ACC112 (cell line): ENCODE data around the gene FRK.

Experiments used
- H2AFZ ChIP-seq: fragments of 200-600 bp; sonication (generic); one replicate; pipeline ENCODE4 v1.6.0; 2017; ENCODE audit warnings: antibody characterized with exemption, low read length; ENCODE audit not compliant: unreplicated experiment
- H3K27ac ChIP-seq: fragments of 200-600 bp; sonication (generic); 2 replicates; pipeline ENCODE4 v1.5.1; 2014; ENCODE audit warnings: low read depth, mild to moderate bottlenecking, antibody characterized with exemption, low read length, moderate library complexity
- H3K27me3 ChIP-seq: fragments of 200-600 bp; sonication (generic); 2 replicates; pipeline ENCODE4 v1.6.1; 2014; ENCODE audit warnings: mild to moderate bottlenecking, antibody characterized with exemption, low read length, moderate library complexity, mixed read lengths; ENCODE audit not compliant: insufficient read depth
- H3K36me3 ChIP-seq: fragments of 200-600 bp; sonication (generic); 2 replicates; pipeline ENCODE4 v1.6.1; 2016; ENCODE audit warnings: mild to moderate bottlenecking, antibody characterized with exemption, low read length, moderate library complexity, mixed read lengths; ENCODE audit not compliant: insufficient read depth
- H3K4me1 ChIP-seq: fragments of 200-600 bp; sonication (generic); one replicate; pipeline ENCODE4 v1.6.1; 2016; ENCODE audit warnings: low read length, mixed read lengths; ENCODE audit not compliant: insufficient read depth, unreplicated experiment, control insufficient read depth
- H3K4me3 ChIP-seq: fragments of 200-600 bp; sonication (generic); 2 replicates; pipeline ENCODE4 v1.5.1; 2014; ENCODE audit warnings: mild to moderate bottlenecking, low read depth, low read length
- H3K79me2 ChIP-seq: fragments of 200-600 bp; sonication (generic); one replicate; pipeline ENCODE4 v1.6.0; 2016; ENCODE audit warnings: low read length; ENCODE audit not compliant: control insufficient read depth, unreplicated experiment, insufficient read depth

FRK gene

DNA sequence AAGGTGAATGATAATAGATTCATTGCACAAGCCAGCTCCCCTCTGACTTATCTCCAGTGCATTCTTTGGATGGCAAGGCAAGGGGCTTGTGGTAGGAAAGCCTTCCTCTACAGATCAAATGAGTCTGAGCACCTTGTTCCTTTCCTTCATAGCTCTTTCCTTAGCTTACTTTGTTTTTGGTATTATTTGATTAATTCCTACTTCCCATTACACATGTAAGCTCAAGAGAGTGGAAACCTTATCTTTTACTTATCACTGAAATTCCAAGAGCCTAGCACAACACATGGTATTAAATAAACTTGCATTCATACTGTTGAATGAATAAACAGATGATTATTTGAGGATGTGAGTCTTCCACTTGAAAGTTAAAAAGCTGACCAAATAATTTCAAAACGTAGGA is 41.7 kb downstream of the FRK start:
- Histone ChIP-seq H2AFZ (no peak overlapping the region), H3K27ac (no peak overlapping the region), H3K4me1 (peaks cover 16% of the 10 kb centered on the region)

DNA sequence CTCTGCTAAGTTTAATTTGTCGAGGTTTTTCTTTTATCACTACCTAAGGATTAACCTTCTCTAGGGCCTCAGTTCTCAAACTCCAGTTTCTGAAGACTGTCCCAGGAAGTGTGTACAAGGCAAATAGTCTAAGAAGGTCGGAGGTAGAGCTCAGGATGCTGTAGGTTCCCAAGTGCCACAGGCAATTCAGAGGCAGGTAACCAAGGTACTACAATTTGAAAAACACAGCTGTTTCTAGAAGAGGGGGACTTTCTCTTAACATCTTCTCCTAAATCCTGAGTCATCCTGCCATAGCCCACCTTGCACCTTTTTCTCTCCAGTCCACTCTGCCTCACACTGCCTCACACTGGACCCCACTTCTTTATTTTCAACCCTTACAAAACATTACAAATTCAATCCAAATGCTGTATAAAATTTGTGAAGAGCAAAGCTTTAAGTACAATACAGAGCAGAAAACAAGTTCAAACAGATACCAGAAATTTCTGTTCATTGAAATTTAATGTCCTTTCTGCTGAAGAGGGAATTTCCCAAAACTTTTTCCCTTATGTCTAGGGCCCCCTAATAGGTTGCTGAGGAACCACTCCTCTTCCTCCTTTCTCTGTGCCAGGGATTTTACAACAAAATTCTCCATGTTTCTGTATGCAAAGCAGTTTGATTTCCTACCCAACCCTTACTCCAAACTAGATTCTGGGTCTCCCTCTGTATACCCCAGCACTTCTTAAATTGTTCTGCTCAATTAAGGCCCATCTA is 43.0 kb downstream of the FRK start:
- H3K36me3 ChIP-seq = no peaks in the 10 kb centered on the region
- H3K27ac ChIP-seq = no peak overlapping the region
- no peaks in the 10 kb centered on the region for H3K27me3 ChIP-seq
- H3K79me2 ChIP-seq = no peaks in the 10 kb centered on the region
- H3K4me1 ChIP-seq = peaks cover 25% of the 10 kb centered on the region
- H3K4me3 ChIP-seq = no peak overlapping the region
- H2AFZ ChIP-seq = peak overlapping the region; percentile 78

More for the DNA sequence above, 41.7 kb downstream of the FRK start:
- no peaks in the 10 kb centered on the region for H3K36me3 ChIP-seq
- H3K4me3 ChIP-seq = no peak overlapping the region
- H3K79me2 ChIP-seq = no peaks in the 10 kb centered on the region
- no peaks in the 10 kb centered on the region for H3K27me3 ChIP-seq

DNA sequence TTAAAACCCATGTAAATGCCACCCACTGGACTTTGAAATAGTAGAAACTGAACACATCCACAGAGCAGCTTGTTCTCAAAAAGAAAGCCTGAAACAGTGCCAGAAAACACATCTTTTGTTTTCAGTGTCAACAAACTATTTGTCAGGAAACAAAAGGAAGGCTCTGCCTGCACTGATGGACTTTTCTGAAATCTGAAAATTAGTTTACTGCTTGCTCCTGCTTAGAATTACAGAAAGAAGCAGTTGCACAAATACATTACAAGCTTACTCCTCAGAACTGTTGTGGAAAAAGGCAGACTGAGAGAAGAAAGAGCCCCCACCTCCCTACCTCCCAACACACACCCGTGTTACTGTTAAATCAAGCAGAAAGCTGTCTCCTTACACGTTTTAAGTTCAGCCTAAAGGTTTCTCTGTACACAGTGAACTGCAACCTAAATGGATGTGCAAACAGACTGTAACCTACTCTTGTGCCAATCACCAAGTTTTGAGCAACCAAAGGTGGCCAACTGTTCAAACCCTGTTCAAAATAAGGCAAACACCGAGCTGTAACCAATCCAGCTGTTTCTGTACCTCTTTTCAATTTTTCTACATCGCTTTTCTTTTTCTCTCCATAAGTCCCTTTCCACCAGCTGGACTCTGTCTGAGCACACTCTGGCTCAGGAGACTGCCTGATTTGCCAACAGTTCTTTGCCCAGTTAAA is 43.7 kb downstream of the FRK start:
- no peak overlapping the region for H3K27ac ChIP-seq
- no peaks in the 10 kb centered on the region for H3K36me3 ChIP-seq
- peak overlapping the region; percentile 78 for H2AFZ ChIP-seq
- no peaks in the 10 kb centered on the region for H3K27me3 ChIP-seq
- H3K4me1 ChIP-seq = peaks cover 29% of the 10 kb centered on the region
- H3K79me2 ChIP-seq = no peaks in the 10 kb centered on the region
- H3K4me3 ChIP-seq = no peak overlapping the region

DNA sequence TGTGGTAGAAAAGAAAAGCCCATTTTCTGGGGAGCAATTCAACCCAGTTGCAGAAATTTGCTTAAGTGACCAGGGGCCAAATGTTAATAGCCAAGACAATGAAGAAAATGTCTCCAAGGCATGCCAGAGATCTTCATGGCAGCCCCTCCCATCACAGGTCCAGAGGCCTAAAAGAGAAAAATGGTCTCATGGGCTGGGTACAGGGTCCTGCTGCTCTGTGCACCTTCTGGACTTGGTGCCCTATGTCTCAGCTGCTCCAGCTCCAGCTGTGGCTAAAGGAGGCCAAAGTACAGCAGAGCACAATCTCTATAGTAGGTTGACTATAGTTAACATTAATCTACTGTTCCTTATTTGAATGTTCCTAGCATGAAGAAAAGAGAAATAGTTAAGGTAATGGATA is 44.7 kb downstream of the FRK start:
- Histone ChIP-seq H3K36me3 (no peaks in the 10 kb centered on the region), H3K79me2 (no peaks in the 10 kb centered on the region), H3K27ac (no peak overlapping the region), H2AFZ (no peak overlapping the region), H3K4me3 (no peak overlapping the region), H3K27me3 (no peaks in the 10 kb centered on the region), H3K4me1 (peaks cover 29% of the 10 kb centered on the region)

DNA sequence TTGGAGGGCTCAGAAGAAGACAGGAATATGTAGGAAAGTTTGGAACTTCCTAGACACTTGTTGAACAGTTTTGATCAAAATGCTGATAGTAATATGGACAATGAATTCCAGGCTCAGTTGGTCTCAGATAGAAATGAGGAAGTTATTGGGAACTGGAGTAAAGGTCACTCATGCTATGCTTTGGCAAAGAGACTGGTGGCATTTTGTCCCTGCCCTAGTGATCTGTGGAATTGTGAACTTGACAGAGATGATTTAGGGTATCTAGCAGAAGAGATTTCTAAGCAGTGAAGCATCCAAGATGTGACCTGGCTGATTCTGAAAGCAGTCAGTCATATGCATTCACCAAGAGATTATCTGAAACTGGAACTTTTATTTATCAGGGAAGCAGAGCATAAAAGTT is 45.1 kb downstream of the FRK start:
- Histone ChIP-seq H3K27ac (no peak overlapping the region), H3K4me1 (peaks cover 29% of the 10 kb centered on the region), H3K4me3 (no peak overlapping the region), H3K79me2 (no peaks in the 10 kb centered on the region), H2AFZ (no peak overlapping the region), H3K36me3 (no peaks in the 10 kb centered on the region), H3K27me3 (no peaks in the 10 kb centered on the region)

DNA sequence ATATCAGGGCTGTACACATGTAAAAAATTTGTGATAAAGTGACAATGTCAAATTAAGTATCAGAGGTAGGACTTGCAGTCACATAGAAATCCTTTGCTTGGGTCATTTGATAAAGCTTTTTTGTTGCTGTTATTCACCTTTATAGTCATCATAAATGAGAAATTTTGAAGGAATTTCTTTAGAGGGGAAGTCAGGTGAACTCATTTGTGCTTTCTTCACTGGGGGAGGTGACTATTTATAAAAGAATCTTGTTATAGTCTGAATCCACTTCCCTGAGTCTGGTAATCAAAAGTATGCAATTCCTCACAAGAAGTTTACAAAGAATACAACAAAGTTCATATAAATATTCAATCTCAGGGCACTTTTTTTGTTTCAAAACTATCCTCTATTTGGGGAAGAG is 47.7 kb downstream of the FRK start:
- Histone ChIP-seq H3K4me1 (peaks cover 46% of the 10 kb centered on the region), H3K27ac (no peak overlapping the region)

DNA sequence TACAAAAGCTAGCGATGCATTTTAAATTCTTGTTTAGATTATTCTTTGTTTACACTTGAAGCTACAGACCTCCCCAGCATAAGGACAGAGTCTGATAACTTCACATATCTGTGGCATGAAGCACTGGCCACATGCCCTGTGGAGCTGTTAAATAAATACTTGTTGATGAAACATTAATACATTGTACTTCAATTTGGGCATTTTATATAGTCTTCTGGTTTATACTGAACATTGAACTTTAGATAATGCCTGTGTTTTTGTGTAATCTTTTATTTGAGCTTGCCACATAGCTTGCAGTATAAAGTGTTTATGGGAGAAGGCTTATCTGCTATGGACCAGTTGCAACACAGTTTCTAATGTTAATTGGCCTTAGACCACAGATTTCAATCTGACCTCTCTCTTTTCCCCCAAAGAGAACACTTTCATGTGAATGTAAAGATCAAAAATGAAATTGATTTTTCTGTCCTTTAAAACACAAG is 48.2 kb downstream of the FRK start:
- H3K4me3 ChIP-seq = no peak overlapping the region
- H3K36me3 ChIP-seq = no peaks in the 10 kb centered on the region
- H3K27me3 ChIP-seq = no peaks in the 10 kb centered on the region
- peaks cover 46% of the 10 kb centered on the region for H3K4me1 ChIP-seq
- H3K79me2 ChIP-seq = no peaks in the 10 kb centered on the region
- no peak overlapping the region for H2AFZ ChIP-seq
- H3K27ac ChIP-seq = no peak overlapping the region

More for the DNA sequence above, 47.7 kb downstream of the FRK start:
- Histone ChIP-seq H2AFZ (no peak overlapping the region), H3K4me3 (no peak overlapping the region), H3K27me3 (no peaks in the 10 kb centered on the region), H3K36me3 (no peaks in the 10 kb centered on the region), H3K79me2 (no peaks in the 10 kb centered on the region)

DNA sequence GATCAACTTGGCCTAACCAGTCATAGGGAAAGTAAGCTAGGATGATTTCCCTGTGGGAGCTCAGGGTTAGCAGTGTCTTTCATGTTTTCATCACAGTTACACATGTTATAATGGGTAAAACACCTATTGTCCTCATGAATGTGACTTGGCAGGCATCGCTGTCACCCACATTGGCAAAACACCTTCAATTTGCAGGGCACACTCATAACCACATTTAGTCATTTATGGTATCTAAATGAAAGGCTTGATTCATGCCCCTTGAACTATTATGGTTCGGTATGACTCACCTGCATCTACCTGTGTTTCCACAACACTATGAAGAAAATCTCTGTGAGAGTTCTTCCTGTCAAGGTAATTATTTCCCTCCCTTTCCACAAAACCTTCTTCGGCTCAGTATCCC is 49.2 kb downstream of the FRK start:
- peaks cover 36% of the 10 kb centered on the region for H3K4me1 ChIP-seq
- H3K4me3 ChIP-seq = no peak overlapping the region
- H3K36me3 ChIP-seq = no peaks in the 10 kb centered on the region
- no peak overlapping the region for H3K27ac ChIP-seq
- H3K79me2 ChIP-seq = no peaks in the 10 kb centered on the region
- no peak overlapping the region for H2AFZ ChIP-seq
- no peaks in the 10 kb centered on the region for H3K27me3 ChIP-seq

DNA sequence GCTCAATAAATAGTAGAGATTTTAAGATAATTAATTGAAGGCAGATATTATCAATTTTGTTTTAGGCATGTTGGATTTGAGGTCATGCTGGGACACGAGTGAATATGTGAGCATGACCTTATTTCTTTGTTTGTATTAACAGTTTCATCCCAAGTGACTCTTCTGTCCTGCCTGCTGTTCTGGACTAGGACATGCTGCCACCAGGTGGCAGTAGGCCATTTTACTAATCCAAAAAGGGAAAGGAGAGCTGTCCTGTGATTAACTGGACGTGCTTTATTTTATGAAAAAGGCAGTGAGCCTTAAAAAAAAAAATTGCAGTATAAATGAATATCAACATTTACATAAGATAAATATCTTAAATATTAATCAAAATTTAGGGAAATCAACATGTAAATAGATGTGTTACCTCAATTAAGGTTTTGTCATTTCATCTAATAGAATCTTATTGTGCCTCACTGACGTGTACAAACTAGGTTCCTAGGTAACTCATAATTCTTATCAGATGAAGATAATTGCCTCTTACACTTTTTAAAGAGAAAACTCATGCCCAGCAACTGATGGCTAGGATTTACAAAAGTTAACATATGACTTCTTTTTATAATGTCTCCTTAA is 49.8 kb downstream of the FRK start:
- H3K27ac ChIP-seq = no peak overlapping the region
- H3K4me3 ChIP-seq = no peak overlapping the region
- H3K27me3 ChIP-seq = no peaks in the 10 kb centered on the region
- H3K79me2 ChIP-seq = no peaks in the 10 kb centered on the region
- H3K36me3 ChIP-seq = no peaks in the 10 kb centered on the region
- no peak overlapping the region for H2AFZ ChIP-seq
- peaks cover 34% of the 10 kb centered on the region for H3K4me1 ChIP-seq

DNA sequence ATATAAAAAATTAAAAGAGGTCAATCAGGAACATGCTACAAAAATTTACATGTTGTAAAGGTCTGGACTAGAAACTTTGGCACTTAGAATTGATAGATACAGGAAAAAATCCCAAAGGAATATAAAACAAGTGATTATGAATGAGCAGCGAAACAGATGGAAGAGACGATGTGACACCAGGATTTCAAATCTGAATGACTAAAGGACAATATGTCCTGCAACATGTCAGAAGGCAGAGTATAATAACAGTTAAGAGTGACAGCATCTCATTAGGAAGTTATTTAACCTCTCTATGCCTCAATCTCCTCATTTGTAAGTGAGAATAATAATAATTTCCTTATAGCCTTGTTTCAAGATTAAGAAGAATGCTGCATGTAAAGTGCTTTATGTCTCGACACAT is 50.3 kb downstream of the FRK start:
- H3K36me3 ChIP-seq = no peaks in the 10 kb centered on the region
- H3K27ac ChIP-seq = no peak overlapping the region

More for the DNA sequence above, 50.3 kb downstream of the FRK start:
- H2AFZ ChIP-seq = no peak overlapping the region
- H3K4me3 ChIP-seq = no peak overlapping the region
- H3K79me2 ChIP-seq = no peaks in the 10 kb centered on the region
- H3K4me1 ChIP-seq = peaks cover 31% of the 10 kb centered on the region
- H3K27me3 ChIP-seq = no peaks in the 10 kb centered on the region
